ENCODE measurements around the gene TOMM6.
A peak's percentile ranks its signal among the peaks of the same experiment; 100 is the strongest.
"Not testable (repeated sequence)": the region's sequence is repeated elsewhere in the genome, so short reads cannot be mapped to it uniquely, and the experiment has no call there.

The TOMM6 gene

DNA sequence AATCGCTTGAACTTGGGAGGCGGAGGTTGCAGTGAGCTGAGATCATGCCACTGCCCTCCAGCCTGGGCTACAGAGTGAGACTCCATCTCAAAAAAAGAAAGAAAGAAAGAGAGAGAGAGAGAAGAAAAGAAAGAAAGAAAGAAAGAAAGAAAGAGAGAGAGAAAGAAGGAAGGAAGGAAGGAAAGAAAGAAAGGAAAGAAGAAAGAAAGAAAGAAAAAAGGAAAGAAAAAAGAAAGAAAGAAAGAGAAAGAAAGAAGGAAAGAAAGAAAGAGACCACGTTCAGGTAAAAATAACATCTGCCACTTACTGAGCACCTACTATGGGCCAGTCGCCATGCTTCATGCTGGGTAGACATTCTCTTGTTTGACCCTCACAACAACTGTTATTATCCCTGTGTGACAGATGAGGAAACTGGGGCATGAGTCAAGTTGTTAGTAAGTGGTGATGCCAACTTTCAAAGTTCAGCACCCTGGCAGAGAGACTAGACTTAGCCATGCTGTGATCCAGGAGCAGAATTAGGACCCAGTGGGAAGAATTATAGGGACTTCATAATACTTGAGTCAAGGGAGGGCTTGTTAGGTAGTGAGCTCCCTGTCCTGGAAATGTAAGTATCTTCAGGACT lies 21.3 kb upstream of the TOMM6 start:
- DNase-seq = not testable (repeated sequence)

DNA sequence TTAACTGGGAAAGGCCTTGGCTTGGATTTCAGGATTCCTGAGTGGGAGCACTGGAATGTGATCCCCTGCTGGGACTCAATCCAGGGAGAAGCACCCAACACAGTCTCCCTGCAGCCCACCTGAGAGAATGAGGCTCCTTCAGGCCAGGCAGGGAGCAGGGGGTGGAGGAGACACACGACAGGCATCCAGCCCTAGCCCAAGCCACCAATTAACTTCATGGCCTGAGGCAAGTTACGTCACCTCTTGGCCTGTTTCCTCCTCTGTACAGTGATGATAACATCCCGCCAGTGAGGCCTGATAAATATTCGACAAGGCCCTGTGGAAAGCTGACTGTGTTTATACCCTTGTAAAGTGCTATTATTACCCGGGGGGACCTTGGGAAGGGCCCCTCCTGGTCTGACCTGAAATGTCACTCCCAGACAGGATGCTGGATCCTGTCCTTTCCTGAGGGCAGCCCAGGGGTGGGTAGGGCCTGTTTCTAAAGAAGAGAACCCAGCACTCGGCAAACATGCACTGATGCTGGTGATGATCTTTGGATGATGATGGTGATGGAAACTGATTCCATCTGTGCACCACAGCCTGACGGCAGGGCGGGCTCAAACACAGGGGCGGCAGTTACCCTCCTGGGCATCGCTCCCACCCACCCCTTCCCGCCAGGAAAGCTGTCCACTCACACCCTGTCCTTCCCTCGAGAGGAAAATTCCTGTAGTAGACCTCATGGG lies 20.2 kb upstream of the TOMM6 start:
- no peak for DNase-seq

DNA sequence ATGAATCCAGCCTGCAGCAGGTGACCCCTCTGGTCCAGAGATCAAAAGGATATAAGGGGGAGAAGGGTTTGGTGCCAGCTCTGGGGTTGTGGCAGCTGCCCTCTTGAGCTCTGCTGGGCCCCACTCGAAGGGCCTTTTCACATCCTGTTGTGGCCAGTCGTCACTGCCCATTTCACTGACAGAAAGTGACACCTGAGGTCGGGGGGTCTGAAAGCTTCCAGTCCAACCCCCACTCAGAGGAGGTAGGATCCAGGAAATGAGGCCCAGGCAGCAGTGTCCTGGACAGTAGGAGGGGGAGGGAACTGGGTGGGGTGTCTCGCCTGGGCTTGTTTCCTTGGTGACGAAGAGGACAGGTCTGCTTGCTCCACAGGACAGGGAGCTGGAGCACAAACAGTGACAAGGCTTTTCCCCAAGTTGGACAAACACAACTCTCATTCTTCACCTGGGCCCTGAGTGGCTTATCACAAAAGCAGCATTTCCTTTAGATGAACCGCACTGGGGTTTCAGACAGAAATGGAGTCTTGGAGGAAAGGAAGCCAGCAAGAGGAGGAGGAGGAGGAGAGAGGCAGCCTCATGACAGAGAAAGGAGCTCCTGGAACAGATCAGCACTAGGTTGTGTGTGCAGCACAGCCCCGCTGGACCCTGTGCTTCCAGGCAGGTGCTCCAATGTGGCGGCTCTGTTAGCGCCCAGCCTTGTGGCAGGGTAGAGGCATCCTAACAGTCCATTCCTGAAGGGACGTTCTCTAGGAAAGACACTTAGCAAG lies 18.8 kb upstream of the TOMM6 start:
- DNase-seq = no peak

DNA sequence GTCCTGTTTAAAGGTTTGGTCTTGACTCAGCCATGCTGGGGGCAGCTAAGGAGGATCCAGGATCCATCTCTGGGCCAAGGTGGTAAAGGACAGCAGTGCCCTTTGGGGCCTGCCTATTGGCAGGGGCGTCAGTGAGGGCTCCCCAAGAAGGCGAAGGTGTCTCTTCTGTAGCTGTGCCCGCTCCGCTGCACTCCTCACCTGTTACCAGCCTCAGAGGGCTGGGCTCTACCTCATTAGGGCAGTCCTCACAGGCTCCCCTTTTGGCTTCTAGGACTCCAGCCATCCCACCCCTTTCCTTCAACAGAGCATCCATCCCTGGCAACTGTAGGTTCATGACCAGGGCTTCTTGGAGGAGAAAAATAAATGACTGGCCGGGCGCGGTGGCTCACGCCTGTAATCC lies 18.1 kb upstream of the TOMM6 start:
- no peak for DNase-seq

DNA sequence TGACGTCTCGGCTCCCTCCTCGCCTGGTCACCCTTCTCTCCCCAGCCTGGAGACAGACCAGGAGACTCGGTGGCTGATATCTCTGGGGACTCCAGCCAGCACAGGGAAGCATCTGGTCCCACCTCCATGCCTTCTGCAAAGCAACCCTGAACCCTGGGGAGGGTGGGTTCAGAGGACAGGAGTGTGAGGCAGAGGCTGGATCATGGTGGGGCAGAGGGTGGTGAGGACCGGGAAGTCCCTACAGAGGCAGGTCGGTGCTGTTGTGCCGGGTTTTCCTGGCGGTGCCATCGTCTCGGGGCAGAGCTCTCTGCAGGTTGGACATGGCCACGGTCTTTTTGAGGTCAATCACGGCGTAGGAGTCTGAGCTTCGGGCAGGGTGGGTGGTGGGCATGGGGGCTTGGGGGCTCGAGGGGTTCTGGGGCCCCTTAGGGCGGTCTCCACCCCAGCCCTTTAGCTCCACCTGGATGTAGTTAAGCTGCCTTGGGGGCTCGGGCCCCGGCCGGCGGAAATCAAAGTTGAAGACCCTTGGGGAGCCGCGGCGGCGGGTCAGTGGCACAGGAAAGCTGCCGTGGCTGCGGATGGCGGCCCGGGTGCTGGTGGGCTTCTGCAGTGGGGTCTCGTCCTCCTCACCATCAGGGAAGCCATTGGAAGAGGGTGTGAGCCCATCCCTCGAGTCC lies 17.0 kb upstream of the TOMM6 start:
- no peak for DNase-seq

DNA sequence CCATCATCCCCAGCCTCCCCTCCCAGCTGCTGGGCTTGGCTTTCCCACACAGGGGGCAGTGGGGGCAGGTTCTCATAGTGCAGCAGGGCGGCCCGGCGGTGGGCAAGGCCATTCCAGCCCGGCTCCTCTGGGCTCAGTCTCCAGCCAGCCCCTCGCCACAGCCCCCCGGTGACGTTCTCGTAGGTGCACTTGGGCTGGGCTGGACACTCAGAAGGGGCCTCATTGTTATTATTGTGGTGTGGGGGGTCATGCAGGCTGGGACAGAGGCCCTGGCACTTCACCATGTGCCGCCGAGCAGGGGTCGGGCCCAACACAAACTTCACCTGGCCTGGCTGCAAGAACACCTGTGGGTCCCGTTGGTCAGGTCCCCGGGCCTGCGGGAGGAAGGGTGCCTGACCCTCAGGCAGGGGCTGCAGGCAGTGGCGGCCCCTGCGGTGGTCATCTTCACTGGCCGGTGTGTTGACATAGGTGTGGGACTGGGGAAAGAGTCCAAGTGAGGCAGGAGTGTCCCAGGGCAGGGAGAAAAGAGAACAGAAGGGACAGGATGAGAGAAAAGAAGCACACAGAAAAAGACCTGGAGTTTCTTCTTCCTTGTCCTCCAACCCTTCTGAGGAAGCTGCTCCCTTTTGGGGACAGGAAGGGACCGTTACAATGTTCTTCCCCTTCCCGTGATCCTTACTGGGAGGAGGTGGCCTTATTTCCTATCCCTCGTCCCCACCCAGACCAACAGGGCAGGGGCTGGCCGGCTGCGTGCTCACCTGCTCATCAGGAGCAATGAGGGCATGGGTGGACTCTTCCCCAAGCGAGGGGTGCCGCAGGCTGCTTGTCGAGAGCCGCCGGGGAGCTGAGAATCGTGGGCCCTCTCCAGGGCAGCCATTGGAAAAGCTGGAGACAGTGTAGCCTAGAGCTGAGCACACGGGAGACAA lies 16.2 kb upstream of the TOMM6 start:
- no peak for DNase-seq

DNA sequence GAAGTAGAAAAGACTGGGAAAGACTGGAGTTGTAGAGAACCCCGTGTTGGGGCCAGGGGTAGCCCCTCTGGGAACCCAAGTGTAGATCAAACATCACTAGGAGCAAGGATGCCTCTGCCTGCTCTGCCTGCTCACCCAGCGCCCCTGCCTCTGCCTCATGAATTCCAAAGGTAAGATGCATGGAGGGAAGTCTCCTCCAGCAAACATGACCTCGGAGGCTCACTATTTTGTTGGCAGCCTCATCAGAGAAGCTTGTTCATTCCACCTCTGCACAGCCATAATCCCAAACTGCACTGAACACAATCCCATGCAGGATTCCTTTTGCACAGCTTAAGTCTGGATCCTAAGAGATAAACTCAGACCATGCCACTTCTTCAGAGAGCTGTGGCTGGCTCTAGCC lies 12.7 kb upstream of the TOMM6 start:
- no peak for DNase-seq

DNA sequence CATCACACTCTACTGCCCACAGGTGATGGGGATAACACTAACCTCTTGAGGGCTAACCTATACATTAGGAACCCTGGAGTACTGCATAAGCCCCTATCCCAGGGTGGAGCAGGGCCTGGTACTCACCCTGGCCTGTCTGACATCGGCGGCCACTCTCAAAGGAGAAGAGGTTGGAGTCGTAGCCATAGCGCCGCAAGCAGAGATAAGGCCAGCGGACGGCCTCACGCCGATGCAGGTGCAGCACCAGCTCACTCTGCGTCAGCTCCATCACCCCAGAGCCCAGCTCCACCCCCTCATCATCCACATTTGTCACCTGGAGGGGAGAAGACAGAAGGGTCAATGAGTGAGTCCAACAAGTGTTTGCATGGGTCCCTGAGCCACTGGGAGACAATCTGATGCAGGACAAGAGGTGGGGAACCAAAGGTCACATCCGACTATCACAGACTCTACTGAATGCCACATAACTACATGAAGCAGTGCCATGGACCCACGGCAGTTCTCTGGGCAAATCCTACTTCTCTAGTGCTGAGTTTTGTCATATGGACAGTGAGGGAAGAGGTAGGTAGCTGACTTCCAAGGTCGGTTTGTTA lies 12.1 kb upstream of the TOMM6 start:
- no peak for DNase-seq

DNA sequence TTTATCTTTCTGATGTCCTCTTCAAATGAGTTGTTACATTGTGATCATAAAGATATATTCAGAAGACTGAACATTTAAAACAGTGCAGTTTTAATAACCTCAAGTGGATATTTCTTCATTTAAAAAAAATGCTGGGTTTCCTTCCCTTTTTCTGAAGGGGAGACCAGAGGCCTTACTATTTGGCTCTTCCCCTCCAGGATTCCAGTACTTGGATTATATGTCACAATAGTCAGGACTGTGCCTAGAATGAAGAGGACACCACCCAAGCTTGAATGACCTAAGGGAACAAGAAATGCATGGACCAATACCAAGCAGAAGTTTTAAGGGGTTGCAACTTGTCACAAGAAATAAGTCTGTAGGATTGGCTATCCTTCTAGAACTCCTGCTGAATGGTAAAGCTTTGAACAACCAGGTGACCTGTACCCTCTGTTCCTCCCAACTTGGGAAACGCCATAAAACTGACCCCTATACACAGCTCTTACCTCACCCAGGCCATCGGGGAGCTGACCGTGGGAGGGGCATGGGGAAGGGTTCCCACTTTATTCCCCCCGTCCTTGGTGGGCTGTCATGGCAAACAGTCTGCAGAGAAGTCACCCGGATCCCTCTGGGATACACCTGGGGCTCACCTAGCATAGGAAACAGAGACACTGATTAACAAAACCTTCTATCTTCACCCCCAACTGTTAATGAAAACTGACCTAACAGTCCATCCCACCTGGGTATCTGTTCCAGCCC lies 9.8 kb upstream of the TOMM6 start:
- no peak for DNase-seq

DNA sequence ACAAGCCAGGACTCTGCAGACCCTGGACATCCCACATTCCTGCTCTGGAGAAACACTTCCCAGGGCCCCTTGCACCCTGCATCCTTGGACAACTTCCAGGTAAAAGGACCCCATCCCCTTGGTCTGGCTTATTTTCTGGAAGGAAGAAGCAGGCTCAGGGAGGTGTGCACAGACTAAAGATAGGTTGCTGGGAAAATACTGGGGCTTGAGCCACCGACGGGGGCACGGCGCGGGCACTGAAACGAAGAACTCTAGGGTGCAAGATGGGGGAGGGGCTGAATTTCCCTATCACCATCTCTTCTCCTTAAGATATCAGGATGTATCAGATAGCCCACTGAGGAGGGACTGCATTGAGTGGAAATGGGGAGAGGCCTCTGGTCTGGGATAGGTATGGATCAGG lies 8.6 kb upstream of the TOMM6 start:
- DNase-seq = no peak

DNA sequence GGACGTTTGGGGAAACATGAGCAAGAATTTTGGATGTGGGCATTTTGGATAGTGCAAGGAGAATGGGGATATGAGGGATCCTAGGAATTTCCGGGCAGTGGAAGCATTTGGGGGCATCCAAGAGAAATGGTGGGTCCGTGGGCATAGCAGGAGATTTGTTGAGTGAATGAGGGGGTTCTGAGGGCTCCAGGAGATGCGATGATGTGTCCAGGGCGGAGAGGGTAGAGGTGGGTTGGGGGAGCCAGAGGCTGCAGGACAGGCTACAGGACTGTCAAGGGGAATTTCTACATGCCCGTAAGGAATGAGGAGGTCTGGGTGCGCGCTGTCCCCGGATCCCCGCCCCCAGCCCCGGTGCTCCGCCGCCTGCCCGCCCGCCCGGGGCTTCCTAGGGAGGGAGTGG lies 8.2 kb upstream of the TOMM6 start:
- DNase-seq = no peak

DNA sequence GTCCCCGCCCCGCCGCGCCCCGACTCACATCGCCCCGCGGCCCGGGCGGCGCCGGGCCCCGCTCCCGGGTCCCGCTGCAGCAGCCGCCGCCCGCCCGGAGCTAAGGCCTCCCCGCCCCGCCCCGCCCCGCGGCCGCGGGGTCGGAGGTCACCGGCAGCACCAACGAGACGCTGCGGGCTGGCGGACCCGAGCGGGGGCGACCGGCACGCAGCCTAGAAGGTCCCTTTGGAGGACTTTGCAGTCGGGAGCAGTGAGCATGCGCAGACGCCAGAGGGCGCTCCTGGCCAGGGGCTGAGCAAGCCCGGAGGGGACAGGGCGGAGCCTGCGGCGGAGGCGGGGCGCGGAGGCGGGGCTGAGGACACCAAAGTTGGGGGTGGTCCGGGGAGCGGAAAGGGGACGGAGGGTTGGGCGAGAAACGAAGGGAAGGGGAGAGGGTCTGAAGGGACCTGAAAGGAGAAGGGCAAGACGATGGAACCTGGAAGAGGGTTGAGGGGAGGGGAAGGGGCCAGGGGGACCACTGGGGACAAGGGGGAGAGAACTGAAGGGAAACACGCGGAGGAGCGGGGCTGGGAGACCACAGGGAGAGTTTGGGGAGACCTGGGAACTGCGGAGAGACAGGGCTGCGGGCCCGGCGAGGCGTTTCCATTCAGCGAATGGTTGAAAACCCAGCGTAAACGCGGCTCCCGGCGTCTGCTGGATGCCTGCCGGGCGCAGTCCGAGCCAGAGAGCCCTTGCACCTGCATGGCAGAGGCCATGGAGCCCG lies 7.5 kb upstream of the TOMM6 start, which contains the start of gene FRS3:
Gene FRS3 (minus strand): TSS at position 113 of the 763 bp plus-strand sequence. CDS start 2,913 bp downstream, outside the sequence.
- peak; percentile 77 to 92 for DNase-seq

DNA sequence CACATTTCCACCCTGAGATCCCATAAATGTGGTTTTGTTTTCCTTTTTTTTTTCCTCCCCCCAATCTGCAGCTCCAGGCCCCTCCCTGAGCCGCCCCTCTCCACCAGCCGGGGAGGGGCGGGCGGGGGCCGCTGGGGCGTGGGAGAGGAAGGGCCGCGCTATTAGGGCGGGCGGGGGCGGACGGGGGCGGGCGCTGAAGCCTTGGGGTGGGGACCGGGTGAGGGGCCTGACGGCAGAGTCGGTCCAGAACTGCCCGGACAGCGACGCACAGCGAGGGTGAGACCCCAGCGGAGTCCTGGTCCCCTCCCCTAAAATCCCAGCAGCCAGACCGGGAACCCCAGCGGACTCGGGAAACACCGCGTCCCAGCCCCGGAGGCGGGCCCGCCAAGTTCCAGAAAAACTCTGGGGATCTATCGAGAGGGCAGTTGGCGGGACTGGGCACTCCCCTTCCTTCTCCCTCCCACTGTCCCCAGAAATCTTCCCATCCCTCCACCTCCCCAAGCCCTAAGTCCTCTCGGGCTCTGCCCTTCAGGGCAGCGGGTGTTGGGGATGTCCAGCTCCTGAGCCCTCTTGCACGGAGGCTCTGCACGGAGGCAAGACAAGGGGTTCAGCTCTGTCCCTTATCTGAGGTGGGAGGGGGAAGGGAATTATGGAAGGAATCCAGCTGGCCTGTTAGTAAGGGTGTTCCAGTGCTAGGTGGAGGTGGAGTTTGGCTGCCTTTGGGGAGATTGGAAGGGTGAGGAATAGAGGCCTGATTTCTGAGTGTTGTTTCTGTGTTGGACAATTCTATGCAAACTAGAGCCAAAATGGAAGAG lies 6.7 kb upstream of the TOMM6 start, which contains the start of gene PRICKLE4:
Gene PRICKLE4 (plus strand): TSS at position 232 of the 815 bp plus-strand sequence. CDS start 2,692 bp downstream, outside the sequence.
- DNase-seq = no peak

DNA sequence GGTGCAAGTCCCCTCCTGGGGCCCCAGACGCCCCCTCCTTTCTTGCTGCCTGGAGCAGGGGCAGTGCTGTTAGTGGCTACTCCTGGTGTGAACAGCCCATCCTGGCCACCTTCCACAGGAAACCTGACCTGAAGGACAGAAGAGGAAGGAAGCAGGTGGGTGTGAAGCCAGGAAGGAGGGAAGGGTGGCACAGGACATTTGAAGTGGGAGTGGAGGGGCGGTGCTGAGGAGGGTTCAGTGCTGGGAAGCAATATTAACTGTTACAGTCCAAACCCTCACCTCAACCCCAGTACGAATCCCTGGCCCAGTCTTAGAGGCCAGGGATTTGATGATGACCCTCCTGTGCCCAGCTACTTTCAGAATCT lies 6.1 kb upstream of the TOMM6 start:
- no peak for DNase-seq

DNA sequence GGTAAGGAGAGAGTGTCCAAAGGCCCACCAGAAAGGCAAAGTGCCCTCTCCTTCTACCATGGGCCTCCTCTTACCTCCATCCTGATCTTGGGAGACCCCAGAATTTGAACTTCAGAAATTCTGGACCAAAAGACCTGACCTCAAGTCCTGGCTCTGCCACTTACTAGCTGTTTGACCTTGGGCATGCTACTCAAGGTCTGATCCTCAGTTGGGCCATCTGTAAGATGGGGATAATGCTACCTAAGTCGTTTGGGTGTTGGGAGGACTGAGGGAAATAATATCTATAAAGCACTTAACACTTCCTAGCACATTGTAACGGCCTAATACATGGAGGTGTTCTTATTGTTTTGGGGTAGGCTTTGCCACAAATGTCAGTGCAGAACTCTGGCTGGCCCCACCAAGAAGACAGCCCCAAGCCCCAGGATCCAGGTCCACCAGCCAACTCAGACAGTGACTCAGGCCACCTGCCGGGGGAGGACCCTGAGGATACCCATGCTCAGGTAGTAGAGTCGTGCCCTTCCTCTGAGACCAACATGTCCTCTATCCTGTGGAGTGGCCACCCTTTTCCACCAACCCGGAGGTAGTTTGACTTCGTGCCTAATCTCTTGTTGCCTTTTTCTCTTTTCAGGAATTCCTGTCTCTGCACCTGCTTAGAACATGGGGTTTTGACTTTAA lies 4.3 kb upstream of the TOMM6 start:
- no peak for DNase-seq

DNA sequence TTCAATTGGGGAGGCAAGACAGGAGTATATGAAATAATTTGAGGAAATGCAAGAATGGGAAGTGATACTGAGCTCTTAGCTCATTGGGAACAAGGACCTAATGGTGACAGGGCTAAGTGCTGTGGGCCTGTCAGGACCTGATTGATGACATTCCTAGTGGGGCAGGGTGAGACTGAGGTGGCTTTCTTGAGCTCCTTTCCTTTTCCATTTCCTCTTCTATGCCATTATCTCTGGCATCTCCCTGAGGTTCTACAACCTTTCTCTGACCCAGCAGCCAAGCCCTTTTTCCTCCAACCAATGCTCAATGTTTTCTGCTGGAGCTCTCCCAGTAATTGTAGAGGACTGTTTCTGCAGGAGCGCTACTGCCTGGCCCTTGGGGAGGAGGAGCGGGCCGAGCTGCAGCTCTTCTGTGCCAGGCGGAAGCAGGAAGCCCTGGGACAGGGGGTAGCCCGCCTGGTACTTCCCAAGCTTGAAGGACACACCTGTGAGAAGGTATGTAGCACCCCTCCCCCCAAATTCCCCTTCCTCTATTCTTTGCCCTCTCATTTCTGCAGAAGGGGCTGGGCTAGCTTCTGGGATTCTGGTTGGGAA lies 2.8 kb upstream of the TOMM6 start:
- DNase-seq = no peak

DNA sequence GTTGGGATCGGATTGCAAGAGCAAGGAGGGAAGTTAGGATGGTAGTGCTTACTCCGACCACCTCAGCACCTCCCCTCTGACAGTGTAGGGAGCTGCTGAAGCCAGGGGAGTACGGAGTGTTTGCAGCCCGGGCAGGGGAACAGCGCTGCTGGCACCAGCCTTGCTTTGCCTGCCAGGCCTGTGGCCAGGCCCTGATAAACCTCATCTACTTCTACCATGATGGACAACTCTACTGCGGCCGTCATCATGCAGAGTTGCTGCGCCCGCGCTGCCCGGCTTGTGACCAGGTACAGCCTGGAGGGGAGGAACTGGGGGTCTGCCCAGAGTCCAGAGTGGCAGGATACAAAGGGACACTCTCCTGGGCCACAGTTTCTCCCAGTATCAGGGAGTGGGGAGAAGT lies 2.2 kb upstream of the TOMM6 start:
- DNase-seq = no peak

Measured in cerebellar nuclear complex (tissue), 1 donor.